SK-N-SH (cell line): Measurements from ENCODE around the gene LY6G6C. TPM values are rescaled to one million over a fixed set of nuclear protein-coding genes. Genes with fewer than 3 reads are reported as not detected.

ENCODE experiments used
- CTCF ChIA-PET: fragments of 300-600, 350-600 bp; formaldehyde crosslinking; extraction: SDS; loops from one replicate; lab custom pipeline; 2021; lab: Yijun Ruan, JAX
- POLR2A ChIA-PET: fragments of 350-600 bp; sonication (Branson Sonifier 250); formaldehyde crosslinking; extraction: SDS; loops from one replicate; lab custom pipeline; 2020; ENCODE audit warnings: antibody characterized with exemption, inconsistent platforms; lab: Yijun Ruan, JAX
- DNase-seq: peaks from one replicate; pipeline ENCODE4 v3.0.0; 2012
- H2AFZ ChIP-seq: fragments of 200-600 bp; sonication (generic); 2 replicates; pipeline ENCODE4 v1.8.1; 2016; ENCODE audit warnings: antibody characterized with exemption, mild to moderate bottlenecking, low read depth
- H3F3A ChIP-seq: fragments of 200-600 bp; sonication (generic); replicated peaks from 2 replicates; pipeline ENCODE3; 2016; ENCODE audit warnings: antibody characterized with exemption, mild to moderate bottlenecking; ENCODE audit not compliant: insufficient read depth
- H3K27ac ChIP-seq, 2 experiments: fragments of 200-500 bp in 1 of 2; fragments of 200-600 bp in 1 of 2; sonication (Bioruptor generic) in 1 of 2; sonication (generic), shearing (Covaris generic) in 1 of 2; 2 replicates each; pipeline versions ENCODE4 v1.5.1 to v1.6.1; 2014 to 2016; ENCODE audit warnings: low read depth in 2 of 2, inconsistent platforms in 1 of 2, low read length in 1 of 2, mild to moderate bottlenecking in 1 of 2, mixed read lengths in 1 of 2
- H3K27me3 ChIP-seq: fragments of 200-600 bp; sonication (generic), shearing (Covaris generic); 2 replicates; pipeline ENCODE4 v1.6.1; 2016; ENCODE audit warnings: mixed run types; ENCODE audit not compliant: insufficient read depth
- H3K36me3 ChIP-seq, 2 experiments: fragments of 200-500 bp in 1 of 2; fragments of 200-600 bp in 1 of 2; sonication (Bioruptor generic) in 1 of 2; sonication (generic) in 1 of 2; replicated peaks in 1 of 2; 2 replicates each; pipeline versions ENCODE3 to v1.5.1; 2014 to 2016; ENCODE audit warnings: low read length in 1 of 2, mild to moderate bottlenecking in 1 of 2; ENCODE audit not compliant: insufficient read depth in 2 of 2, control insufficient read depth in 1 of 2
- H3K4me1 ChIP-seq, 2 experiments: fragments of 200-500 bp in 1 of 2; fragments of 200-600 bp in 1 of 2; sonication (Bioruptor generic) in 1 of 2; sonication (generic), shearing (Covaris generic) in 1 of 2; 2 replicates each; pipeline versions ENCODE4 v1.5.1 to v1.6.1; 2014 to 2016; ENCODE audit warnings: low read depth in 1 of 2, low read length in 1 of 2, mixed run types in 1 of 2; ENCODE audit not compliant: insufficient read depth in 2 of 2, control insufficient read depth in 1 of 2
- H3K4me2 ChIP-seq: fragments of 200-600 bp; sonication (generic), shearing (Covaris generic); 2 replicates; pipeline ENCODE4 v1.6.1; 2017; ENCODE audit warnings: mixed run types
- H3K4me3 ChIP-seq, 2 experiments: fragments of 200-500 bp in 1 of 2; fragments of 200-600 bp in 1 of 2; sonication (Bioruptor generic) in 1 of 2; sonication (generic), shearing (Covaris generic) in 1 of 2; 2 replicates each; pipeline versions ENCODE4 v1.5.1 to v1.8.1; 2014 to 2016; ENCODE audit warnings: low read depth in 2 of 2, inconsistent platforms in 1 of 2, low read length in 1 of 2, mild to moderate bottlenecking in 1 of 2, mixed read lengths in 1 of 2, moderate library complexity in 1 of 2
- H3K79me2 ChIP-seq: fragments of 200-600 bp; sonication (generic); 2 replicates; pipeline ENCODE4 v1.8.1; 2017; ENCODE audit warnings: mild to moderate bottlenecking; ENCODE audit not compliant: insufficient read depth
- H3K9ac ChIP-seq: fragments of 200-600 bp; sonication (generic); 2 replicates; pipeline ENCODE4 v1.6.1; 2017; ENCODE audit warnings: mixed run types
- H3K9me2 ChIP-seq: fragments of 200-600 bp; sonication (generic); 2 replicates; pipeline ENCODE4 v1.6.1; 2017; ENCODE audit warnings: mixed run types
- H3K9me3 ChIP-seq: fragments of 200-600 bp; sonication (generic); 2 replicates; pipeline ENCODE4 v1.6.1; 2017; ENCODE audit warnings: mixed run types, mild to moderate bottlenecking, moderate library complexity
- H4K20me1 ChIP-seq: fragments of 200-600 bp; sonication (generic); 2 replicates; pipeline ENCODE4 v1.6.1; 2017; ENCODE audit warnings: mild to moderate bottlenecking, mixed run types; ENCODE audit not compliant: insufficient read depth
- CHD2 ChIP-seq: fragments of 150-350 bp; IDR thresholded peaks from 2 replicates; pipeline ENCODE4 v1.6.1; 2018; ENCODE audit warnings: low read length; ENCODE audit not compliant: partially characterized antibody
- ELF1 ChIP-seq: IDR thresholded peaks from 2 replicates; pipeline ENCODE4 v1.4.0; 2012
- FOSL2 ChIP-seq: IDR thresholded peaks from 2 replicates; pipeline ENCODE4 v1.4.0; 2012; ENCODE audit warnings: low read depth, mild to moderate bottlenecking, moderate library complexity, borderline replicate concordance
- FOXJ3 ChIP-seq: sonication (generic); formaldehyde crosslinking; IDR thresholded peaks from 2 replicates; pipeline ENCODE4 v1.5.1; 2020; ENCODE audit warnings: mild to moderate bottlenecking, missing genetic modification reagents
- GABPA ChIP-seq: IDR thresholded peaks from 2 replicates; pipeline ENCODE4 v1.4.0; 2012; ENCODE audit warnings: low read depth, mild to moderate bottlenecking
- GATA2 ChIP-seq: sonication (generic); formaldehyde crosslinking; IDR thresholded peaks from 2 replicates; pipeline ENCODE4 v1.5.0; 2020; ENCODE audit warnings: mild to moderate bottlenecking, missing genetic modification reagents
- MEF2A ChIP-seq: IDR thresholded peaks from 2 replicates; pipeline ENCODE4 v1.4.0; 2012; ENCODE audit warnings: low read depth, borderline replicate concordance
- MXI1 ChIP-seq: IDR thresholded peaks from 2 replicates; pipeline ENCODE4 v1.6.1; 2012; ENCODE audit warnings: mild to moderate bottlenecking, low read depth, low read length, improper control_type of control experiment
- POLR2AphosphoS5 ChIP-seq: IDR thresholded peaks from 2 replicates; pipeline ENCODE4 v1.6.1; 2012; ENCODE audit warnings: low read depth, low read length
- RAD21 ChIP-seq: IDR thresholded peaks from 2 replicates; pipeline ENCODE4 v1.6.1; 2012; ENCODE audit warnings: mild to moderate bottlenecking, low read length
- SIN3A ChIP-seq: IDR thresholded peaks from 2 replicates; pipeline ENCODE4 v1.6.1; 2012; ENCODE audit warnings: low read depth, mild to moderate bottlenecking, low read length, moderate library complexity, borderline replicate concordance
- YY1 ChIP-seq: IDR thresholded peaks from 2 replicates; pipeline ENCODE4 v1.4.0; 2012; ENCODE audit warnings: low read depth, mild to moderate bottlenecking
- WGBS: methylation state at CpG from one replicate; pipeline ENCODE4 v1.1.6; 2017; ENCODE audit warnings: low lambda C conversion rate; 5-methylcytosine and 5-hydroxymethylcytosine counted together
- polyA plus RNA-seq, 3 experiments: library from polyadenylated mRNA; depleted of rRNA; stranded (reverse); fragments of >200 nt; gene quantifications; 2 replicates each; pipeline ENCODE4 v1.2.3, GENCODE V29; 2012
- TF ChIP-seq, protein P1 (sequence below): IDR thresholded peaks from 2 replicates; pipeline ENCODE4 v1.6.1; 2012; ENCODE audit warnings: mild to moderate bottlenecking, low read depth, low read length, moderate library complexity
- TF ChIP-seq, protein P2 (sequence below): IDR thresholded peaks from 2 replicates; pipeline ENCODE4 v1.4.0; 2012; ENCODE audit warnings: low read depth, borderline replicate concordance
- TF ChIP-seq, protein P3 (sequence below): fragments of 150-350 bp; IDR thresholded peaks from 2 replicates; pipeline ENCODE4 v1.6.1; 2016; ENCODE audit warnings: mild to moderate bottlenecking, low read depth, low read length
- TF ChIP-seq, protein P4 (sequence below): fragments of 150-350 bp; IDR thresholded peaks from 2 replicates; pipeline ENCODE4 v1.6.1; 2017; ENCODE audit warnings: antibody characterized with exemption, low read length, low read depth, borderline replicate concordance

Gene LY6G6C
- polyA plus RNA-seq, 1 of the 3 experiments (the other 2 are of a cell fraction): not detected

DNA sequence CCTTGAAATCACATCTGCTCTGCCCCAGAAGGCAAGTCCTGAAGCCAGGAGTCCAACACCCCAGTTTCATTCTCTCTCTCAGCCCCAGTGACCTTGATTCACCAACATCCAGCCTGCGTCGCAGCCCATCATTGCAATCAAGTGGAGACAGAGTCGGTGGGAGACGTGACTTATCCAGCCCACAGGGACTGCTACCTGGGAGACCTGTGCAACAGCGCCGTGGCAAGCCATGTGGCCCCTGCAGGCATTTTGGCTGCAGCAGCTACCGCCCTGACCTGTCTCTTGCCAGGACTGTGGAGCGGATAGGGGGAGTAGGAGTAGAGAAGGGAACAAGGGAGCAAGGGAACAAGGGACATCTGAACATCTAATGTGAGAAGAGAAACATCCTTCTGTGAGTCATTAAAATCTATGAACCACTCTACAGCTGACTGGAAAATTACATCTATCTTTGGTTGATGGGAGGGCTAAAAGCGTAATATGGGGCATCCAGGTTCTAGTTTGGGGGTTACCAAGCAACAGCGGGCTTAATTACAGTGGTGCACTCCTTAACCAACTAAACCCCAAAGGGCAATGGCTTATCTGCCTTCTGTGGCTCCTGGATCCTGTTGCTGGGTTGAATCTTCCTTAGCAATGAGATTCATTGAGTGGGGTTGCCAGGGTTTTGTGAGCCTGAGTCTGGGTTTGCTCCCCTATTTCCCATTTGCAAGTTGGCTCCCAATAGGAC, 3.9 kb downstream of the LY6G6C start:
- H3K27ac ChIP-seq: no peak overlapping the region
- ChIA-PET POLR2A (no interaction called here), CTCF (interaction anchor here (0.9 kb wide), 1 partner anchor 12 kb away, joined by 3 read pairs; no protein-coding TSS in a partner anchor)
- no peak overlapping the region for H3K4me2 ChIP-seq
- H3K79me2 ChIP-seq: no peaks in the 10 kb centered on the region
- no peaks in the 10 kb centered on the region for H3K9me3 ChIP-seq
- no peak overlapping the region for H3K4me3 ChIP-seq
- H2AFZ ChIP-seq: no peak overlapping the region
- peaks cover 3% of the 10 kb centered on the region for H3F3A ChIP-seq
- no peaks in the 10 kb centered on the region for H3K36me3 ChIP-seq
- no peaks in the 10 kb centered on the region for H3K4me1 ChIP-seq
- H3K27me3 ChIP-seq: no peaks in the 10 kb centered on the region
- TF ChIP-seq, protein P1, sequence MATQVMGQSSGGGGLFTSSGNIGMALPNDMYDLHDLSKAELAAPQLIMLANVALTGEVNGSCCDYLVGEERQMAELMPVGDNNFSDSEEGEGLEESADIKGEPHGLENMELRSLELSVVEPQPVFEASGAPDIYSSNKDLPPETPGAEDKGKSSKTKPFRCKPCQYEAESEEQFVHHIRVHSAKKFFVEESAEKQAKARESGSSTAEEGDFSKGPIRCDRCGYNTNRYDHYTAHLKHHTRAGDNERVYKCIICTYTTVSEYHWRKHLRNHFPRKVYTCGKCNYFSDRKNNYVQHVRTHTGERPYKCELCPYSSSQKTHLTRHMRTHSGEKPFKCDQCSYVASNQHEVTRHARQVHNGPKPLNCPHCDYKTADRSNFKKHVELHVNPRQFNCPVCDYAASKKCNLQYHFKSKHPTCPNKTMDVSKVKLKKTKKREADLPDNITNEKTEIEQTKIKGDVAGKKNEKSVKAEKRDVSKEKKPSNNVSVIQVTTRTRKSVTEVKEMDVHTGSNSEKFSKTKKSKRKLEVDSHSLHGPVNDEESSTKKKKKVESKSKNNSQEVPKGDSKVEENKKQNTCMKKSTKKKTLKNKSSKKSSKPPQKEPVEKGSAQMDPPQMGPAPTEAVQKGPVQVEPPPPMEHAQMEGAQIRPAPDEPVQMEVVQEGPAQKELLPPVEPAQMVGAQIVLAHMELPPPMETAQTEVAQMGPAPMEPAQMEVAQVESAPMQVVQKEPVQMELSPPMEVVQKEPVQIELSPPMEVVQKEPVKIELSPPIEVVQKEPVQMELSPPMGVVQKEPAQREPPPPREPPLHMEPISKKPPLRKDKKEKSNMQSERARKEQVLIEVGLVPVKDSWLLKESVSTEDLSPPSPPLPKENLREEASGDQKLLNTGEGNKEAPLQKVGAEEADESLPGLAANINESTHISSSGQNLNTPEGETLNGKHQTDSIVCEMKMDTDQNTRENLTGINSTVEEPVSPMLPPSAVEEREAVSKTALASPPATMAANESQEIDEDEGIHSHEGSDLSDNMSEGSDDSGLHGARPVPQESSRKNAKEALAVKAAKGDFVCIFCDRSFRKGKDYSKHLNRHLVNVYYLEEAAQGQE: no peak
- TF ChIP-seq, protein P2, sequence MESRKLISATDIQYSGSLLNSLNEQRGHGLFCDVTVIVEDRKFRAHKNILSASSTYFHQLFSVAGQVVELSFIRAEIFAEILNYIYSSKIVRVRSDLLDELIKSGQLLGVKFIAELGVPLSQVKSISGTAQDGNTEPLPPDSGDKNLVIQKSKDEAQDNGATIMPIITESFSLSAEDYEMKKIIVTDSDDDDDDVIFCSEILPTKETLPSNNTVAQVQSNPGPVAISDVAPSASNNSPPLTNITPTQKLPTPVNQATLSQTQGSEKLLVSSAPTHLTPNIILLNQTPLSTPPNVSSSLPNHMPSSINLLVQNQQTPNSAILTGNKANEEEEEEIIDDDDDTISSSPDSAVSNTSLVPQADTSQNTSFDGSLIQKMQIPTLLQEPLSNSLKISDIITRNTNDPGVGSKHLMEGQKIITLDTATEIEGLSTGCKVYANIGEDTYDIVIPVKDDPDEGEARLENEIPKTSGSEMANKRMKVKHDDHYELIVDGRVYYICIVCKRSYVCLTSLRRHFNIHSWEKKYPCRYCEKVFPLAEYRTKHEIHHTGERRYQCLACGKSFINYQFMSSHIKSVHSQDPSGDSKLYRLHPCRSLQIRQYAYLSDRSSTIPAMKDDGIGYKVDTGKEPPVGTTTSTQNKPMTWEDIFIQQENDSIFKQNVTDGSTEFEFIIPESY: no peak
- no peak overlapping the region for H3K9ac ChIP-seq
- no peak for DNase-seq
- H4K20me1 ChIP-seq: no peaks in the 10 kb centered on the region
- no peaks in the 10 kb centered on the region for H3K9me2 ChIP-seq
- 81% methylated on average over 10 of the region's 10 CpGs for WGBS

DNA sequence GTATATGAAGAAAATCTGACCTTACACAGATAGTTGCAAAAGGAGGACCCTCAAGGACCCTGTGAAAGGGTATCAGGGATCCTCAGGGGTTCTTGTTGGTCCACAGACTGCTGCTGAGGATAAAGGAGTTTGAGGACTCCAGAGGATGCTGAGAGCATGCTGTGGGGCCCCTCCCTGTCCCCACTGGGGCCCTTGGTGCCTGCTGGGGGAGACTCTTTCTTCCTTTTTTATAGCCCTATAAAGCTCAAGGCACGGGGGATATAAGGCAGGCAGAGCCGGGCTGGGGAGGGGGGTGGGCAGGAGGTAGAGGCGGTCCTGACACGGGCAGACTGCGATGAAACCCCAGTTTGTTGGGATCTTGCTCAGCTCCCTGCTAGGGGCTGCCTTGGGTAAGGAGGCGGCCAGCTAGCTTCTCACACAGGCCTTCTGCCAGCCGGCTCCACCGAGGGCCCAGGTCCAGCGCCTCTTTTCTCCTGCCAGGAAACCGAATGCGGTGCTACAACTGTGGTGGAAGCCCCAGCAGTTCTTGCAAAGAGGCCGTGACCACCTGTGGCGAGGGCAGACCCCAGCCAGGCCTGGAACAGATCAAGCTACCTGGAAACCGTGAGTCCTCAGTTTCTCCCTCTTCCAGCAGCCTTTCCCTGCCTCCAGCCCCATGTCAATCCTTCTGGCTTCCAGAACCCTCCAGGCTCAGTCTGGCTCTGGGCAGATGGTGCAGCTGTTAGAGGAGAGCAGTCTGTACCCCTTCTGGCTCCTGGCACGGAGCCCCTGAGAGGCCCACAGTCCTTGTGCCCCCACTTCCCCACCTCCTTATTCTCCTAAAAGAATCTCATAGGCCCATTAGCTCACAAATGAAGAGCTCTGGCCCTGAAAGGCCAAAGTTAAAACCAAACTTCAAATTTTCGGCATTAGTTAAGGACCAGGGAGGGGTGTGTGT, 6.3 kb downstream of the LY6G6C start, which contains the start of gene LY6G6D:
Gene LY6G6D, plus strand, starts transcription at position 327 of the 937 bp plus-strand sequence. Its CDS starts 8 bp downstream, at position 335.
- Histone ChIP-seq H2AFZ (no peak within 1 kb of the TSS), H3K4me3 (no peak within 1 kb of the TSS), H3K36me3 (no peaks in the 10 kb centered on the region), H3K9me2 (no peaks in the 10 kb centered on the region), H3K9me3 (no peaks in the 10 kb centered on the region), H3K27me3 (no peaks in the 10 kb centered on the region), H3F3A (peaks cover 3% of the 10 kb centered on the region), H3K4me2 (no peak within 1 kb of the TSS), H3K4me1 (no peaks in the 10 kb centered on the region), H4K20me1 (no peaks in the 10 kb centered on the region), H3K9ac (no peak within 1 kb of the TSS), H3K79me2 (no peaks in the 10 kb centered on the region), H3K27ac (no peak within 1 kb of the TSS)
- no peak for TF ChIP-seq MXI1
- TF ChIP-seq YY1: no peak
- no peak for TF ChIP-seq GATA2
- no peak for TF ChIP-seq ELF1
- no peak for TF ChIP-seq MEF2A
- TF ChIP-seq FOXJ3 (CRISPR knock-in tag): no peak
- TF ChIP-seq, protein P3, sequence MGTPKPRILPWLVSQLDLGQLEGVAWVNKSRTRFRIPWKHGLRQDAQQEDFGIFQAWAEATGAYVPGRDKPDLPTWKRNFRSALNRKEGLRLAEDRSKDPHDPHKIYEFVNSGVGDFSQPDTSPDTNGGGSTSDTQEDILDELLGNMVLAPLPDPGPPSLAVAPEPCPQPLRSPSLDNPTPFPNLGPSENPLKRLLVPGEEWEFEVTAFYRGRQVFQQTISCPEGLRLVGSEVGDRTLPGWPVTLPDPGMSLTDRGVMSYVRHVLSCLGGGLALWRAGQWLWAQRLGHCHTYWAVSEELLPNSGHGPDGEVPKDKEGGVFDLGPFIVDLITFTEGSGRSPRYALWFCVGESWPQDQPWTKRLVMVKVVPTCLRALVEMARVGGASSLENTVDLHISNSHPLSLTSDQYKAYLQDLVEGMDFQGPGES: no peak
- no peak for TF ChIP-seq SIN3A
- TF ChIP-seq, protein P4, sequence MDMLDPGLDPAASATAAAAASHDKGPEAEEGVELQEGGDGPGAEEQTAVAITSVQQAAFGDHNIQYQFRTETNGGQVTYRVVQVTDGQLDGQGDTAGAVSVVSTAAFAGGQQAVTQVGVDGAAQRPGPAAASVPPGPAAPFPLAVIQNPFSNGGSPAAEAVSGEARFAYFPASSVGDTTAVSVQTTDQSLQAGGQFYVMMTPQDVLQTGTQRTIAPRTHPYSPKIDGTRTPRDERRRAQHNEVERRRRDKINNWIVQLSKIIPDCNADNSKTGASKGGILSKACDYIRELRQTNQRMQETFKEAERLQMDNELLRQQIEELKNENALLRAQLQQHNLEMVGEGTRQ: no peak
- no peak for TF ChIP-seq RAD21
- TF ChIP-seq POLR2AphosphoS5: no peak
- TF ChIP-seq CHD2: no peak
- no peak for TF ChIP-seq GABPA
- TF ChIP-seq FOSL2: no peak
- 83% methylated on average over 3 of the region's 16 CpGs for WGBS
- CTCF ChIA-PET: interaction anchor here (1.1 to 1.5 kb wide), 3 partner anchors 9 to 14 kb away, joined by 3 to 4 read pairs (median 3); no protein-coding TSS in a partner anchor
- no peak for DNase-seq
- POLR2A ChIA-PET: interaction anchor here (1.0 kb wide), 1 partner anchor 14 kb away, joined by 3 read pairs; the partner anchor contains the start of gene DDAH2
